GM10847 (cell line): ENCODE results near the gene PIGC.

Experiments
- POLR2A ChIP-seq: IDR thresholded peaks from 2 replicates; pipeline ENCODE4 v1.6.1; 2011; ENCODE audit not compliant: insufficient read length; ENCODE audit errors: extremely low read depth

Gene PIGC

DNA sequence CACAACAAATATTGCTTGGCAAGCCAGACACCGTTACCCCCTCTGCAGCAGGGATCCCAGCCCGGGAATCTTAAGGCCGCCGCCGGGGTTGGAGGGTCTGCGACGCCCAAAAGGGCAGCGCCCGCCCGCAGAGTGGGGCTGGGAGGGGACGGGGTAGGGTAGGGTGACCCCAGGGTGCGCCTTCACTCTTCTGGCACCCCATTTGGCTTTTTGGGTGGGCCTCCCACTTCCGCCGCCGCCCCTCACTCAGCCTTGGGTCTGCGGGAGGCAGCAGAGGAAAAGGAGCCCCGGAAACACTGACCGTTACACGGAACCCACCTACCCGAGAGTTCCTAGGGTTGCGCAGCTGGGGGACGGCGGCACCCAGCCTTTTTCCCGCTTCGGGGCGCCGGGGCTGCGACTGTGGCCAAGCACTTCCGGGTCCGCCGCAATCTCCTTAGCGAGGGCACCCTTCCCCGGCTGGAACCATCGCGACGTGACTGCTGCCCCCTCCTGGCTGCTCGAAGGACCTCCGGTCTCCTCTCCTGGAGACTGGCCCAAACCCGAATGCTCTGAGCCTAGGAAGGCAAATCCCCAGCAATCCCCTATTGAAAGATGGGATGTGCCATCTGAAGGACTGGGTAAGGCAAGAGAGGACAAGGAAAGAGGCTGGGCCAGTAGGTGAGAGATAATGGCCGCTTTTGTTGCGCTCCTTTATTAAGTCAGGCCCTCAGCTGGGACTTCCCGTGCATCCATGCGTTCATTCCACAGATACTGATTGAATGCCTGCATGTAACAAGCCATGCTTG is at the start of gene PIGC:
Gene PIGC, minus strand, starts transcription at position 404 of the 788 bp plus-strand sequence. CDS start 1,447 bp downstream, outside the sequence.
- TF ChIP-seq POLR2A: peak; percentile 48

DNA sequence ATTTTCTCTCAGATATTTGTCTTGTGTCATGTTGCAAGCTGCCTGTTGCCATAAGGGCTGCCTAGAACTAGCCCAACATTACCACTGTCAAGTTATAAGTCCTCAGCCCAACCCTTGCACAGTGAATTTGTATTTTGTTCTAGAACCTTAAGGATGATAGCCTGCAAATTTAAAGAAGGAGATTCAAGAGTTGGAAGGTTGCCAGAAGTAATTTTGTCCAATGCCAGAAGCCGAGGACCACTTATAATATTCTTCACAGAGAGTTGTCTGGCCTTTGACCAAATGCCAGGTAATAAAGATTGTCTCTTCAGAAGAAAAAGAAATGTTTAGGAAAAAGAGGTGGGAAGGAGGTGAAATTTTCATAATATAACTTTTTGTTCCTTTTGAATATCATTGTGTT is 48.6 kb upstream of the PIGC start:
- TF ChIP-seq POLR2A: no peak

DNA sequence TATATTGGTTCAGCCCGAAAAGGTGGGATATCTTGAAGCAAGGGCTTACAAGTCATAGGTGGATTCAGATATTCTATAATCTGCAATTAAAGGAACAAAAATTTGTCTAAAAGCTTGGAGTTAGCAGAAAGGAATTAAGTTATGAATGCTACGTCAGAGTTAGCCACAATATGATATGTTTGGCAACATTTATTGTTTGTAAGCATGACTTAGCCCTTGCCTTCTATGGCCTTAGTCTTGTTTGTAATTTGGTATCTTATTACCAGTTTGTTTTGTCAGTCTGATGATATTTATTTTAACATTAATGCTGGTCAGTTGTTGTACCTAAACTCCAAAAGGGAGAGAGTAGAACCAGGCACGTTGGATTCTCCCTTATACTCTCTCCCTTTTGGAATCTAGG is 46.0 kb upstream of the PIGC start:
- TF ChIP-seq POLR2A: no peak

DNA sequence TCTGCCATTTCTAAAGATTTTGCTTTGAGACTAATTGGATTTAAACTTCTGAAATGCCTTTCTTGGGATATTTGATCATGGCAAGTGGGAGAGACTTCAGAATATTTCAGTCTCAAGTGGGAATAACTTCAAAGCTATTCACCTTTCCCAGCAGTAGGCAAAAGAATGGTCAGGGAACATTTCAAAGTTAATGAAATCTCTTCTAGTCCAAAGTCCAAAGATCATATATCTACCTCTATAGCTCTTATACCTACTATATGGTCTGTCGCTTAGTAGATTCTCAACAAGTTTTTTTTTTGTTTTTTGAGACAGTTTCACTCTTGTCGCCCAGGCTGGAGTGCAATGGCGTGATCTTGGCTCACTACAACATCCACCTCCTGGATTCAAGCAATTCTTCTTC is 44.5 kb upstream of the PIGC start:
- TF ChIP-seq POLR2A: no peak

DNA sequence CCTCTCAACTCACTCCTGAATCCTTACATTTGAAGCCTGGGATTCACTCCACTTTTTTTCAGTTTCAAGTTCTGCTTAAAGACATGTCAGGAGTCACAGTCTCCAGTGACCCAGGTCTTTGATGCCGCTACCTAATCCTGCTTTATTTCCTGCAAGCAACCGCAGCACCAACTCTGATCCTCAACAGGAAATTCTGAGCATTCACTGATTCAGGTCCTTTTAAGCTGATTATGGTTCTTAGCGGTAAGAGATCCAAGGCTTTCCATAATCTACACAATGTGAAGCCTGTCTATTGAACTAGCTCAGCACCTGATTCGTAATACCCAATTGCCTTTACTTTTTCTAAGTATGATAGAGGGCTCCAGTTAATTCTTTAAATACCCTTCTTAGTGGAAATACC is 43.7 kb upstream of the PIGC start:
- TF ChIP-seq POLR2A: no peak

DNA sequence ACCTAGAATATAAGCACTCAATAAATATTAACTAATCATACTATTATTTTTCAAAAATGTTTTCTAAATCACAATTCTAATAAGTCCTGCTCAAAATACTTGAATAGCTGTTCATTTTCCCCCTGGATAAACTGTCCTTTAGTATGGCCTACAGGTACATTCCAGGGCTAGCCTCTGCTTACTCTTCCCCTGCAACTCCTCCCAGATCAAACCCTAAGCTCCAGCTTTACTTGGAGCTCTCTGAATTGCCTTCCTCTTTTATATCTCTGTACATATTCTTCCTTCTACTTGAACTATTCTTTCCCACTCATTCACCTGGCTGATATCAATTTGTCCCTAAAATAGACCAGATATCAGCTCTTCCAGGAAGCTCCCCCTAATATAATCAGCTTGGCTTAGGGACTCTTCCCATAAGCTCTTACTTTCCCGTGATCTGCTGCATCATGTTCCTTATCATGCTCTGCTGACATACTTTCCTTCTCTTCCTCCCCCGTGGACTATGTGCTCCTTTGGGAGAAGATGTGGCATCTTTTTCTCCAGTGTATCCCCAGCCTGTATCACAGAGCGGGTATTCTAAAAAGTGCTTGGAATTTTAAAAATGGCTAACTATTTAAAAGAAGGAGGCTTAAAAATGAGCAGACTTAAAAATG is 43.1 kb upstream of the PIGC start:
- TF ChIP-seq POLR2A: no peak

DNA sequence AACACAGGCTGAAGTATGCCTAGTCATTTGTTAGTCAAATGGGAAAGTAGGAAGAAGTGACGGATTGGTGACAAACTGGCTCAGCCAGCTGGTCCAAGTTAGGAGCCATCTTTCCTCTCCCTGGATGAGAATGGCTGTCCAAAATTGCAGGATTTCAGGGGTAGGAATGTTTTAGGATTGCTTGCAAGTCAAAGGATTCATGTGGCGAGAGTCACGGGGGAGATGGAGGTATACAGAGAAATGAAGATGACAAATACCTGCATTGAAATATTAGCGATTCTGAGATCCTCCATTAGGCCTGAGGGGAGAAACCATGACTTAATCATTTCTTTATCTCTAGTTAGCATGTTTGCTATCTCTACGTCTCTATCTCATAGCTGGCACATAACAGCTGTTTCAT is 41.8 kb upstream of the PIGC start:
- no peak for TF ChIP-seq POLR2A

DNA sequence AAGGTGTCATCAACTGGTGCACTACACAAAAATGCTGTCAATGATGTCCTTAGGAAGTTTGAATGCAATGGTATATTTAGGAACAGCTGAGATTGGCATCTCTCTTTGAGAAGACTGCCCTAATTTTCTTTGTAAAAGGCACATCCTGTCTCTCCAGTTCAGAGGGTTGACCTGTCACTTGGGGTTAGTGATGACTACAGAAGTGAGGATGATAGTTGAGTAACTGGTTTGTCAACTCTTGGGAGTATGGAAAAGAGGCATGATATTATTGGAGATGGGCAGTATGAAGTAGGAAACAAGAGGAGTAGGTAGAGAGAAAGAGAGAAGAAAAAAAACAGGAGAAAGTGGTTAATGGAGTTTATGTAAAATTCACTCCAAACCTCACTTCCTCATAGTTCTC is 40.4 kb upstream of the PIGC start:
- no peak for TF ChIP-seq POLR2A

DNA sequence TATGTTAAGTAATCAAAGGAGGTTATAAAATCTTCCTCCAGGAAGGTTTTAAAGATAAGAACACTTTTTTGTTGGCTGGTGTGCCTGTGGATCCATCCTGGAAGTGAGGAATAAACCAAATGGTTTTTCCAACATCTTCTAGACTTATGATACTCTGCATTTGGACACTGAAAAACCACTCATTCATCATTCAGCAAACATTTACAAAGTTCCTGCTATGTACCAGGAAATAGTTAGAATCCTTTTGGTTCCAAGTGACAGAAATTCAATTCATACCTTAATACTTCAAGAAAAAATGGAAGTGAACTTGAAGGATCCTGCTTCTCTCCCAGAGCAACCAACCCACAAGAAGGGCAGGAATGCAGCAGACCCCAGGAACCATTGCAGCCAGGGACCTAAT is 39.6 kb upstream of the PIGC start:
- no peak for TF ChIP-seq POLR2A

DNA sequence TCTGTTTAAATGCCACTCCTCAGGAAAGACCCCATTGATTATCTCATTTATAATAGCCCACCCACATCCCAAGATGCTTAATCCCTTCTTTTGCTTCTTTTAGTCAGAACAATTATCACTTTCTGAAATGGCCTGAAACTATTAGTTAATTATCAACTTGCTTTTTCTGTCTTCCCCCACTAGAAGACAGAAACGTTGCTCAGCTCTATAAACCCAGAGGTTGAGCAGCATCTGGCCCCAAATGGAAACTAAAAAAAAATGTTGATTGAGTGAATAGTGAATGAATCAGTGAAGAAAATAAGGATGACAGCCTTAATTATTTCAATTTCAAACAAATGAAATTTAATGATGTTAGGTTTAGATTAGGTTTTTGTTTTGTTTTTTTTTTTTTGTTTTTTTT is 38.2 kb upstream of the PIGC start:
- no peak for TF ChIP-seq POLR2A

DNA sequence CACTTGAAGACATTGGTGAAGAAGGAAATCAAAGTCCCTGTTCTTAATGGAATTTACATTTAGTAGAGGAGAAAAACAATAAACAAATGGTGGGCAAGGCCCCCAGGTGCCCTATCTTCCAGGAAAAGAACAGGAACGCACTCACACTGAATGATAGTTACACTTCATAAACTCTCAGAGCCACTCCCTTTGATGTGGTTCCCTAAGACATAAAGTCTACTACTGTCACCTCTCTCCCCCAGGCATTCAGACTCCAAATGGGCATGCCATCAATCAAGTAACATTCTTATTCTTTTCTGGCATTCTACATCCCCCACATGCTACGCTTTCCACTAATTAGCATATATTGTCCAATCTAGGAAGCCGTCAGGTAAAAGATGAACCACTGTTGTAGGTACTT is 36.6 kb upstream of the PIGC start:
- TF ChIP-seq POLR2A: no peak

DNA sequence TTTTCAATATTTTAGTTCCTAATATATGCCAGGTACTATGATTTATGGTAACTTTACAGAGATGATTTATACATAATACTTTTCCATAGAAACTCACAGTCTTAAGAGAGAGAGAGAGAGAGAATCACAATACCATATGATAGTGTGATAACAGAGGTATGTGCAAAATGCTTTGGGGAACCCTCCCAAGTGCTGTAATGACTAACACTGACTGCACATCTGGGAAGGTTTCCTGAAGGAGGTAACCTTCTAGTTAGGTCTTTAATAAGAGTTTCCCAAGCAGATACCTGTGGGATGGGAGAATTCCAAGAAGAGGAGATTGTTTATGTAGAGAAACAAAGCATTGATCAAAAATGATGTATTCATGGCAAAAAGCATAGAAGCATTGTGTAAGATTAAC is 34.6 kb upstream of the PIGC start:
- no peak for TF ChIP-seq POLR2A

DNA sequence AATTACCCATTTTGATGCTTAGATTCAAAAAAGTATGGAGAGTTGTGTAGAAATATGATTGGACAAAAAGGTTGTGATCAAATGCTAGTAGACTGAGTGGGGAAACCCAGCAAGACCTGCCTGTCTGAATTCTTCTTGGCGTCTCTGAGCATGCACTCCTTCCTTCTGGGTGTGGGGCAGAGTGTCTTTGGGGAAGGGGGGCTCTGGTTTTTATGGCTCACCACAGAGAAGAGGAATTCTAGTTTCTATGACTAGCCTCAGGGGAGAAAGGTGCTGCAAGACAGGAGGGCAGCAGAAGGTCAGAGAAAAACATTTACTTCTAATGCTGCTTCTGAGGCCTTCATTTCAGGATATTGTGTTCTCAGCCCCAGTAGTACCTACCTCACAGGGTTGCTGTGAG is 33.9 kb upstream of the PIGC start:
- no peak for TF ChIP-seq POLR2A

DNA sequence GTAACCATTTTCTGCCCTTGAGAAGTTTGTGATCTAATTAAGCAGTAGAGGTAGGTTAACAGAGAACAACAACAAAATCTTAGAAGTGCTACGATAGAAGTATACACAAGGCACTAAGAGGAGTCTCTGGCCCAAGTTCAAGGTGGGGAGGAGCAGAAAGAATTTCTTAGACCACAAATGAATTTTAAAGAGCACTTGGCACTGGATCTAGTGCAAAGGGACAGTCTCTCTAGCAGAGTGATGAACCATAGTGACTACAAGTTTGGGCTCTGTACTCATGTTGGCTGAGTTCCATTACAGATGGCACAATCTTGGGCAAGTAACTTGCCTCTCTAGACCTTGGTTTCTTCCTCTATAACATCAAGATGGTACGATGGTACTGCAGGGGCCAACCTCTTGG is 33.3 kb upstream of the PIGC start:
- no peak for TF ChIP-seq POLR2A

DNA sequence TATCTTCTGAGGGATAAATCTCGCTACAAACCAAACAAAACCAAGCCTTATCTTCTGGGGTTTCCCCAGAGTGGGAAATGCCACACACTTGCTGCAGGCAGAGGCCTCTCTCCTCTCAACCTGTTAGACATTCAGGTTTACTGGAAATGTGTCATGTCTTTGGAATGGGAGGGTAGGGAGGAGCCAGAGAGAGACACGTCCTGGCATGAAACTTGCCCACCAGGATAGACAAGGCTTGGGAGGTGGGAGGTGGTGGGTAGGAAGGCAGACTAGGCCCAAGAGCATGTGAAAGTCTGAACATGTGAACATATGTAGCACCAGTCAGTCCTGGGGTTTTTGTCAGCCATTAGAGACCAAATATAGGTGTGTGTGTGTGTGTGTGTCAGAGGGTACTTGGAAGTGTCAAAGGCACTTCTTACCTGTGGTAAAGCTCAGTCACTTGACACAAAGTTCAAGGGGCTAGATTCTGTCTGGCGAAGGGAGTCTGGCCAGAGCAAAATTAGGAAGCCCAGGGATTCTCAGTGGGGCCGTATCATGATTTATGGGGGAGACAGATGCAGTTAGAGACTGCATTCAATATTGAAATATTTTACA is 32.4 kb upstream of the PIGC start:
- no peak for TF ChIP-seq POLR2A

DNA sequence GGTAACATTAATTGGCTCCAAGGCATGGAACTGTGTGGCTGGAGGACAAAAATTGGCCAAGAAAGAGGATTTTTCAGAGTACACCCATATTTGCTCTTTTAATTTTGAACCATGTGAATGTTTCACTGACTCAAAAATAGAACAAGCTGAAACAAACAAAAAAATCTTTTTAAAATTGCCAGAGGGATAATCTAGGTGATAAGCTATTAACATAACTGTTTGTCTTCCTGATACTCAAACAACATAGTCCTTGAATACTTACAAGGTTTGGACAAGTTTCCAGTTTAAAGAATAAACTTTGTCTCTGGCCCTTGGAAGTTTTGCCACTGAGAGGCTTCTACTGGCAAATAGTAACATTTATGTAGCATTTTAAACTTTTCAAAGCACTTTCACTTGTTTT is 30.0 kb upstream of the PIGC start:
- no peak for TF ChIP-seq POLR2A
